Mammary epithelial cell (primary cell): ENCODE measurements around the gene CLASRP.

Experiments used
- CTCF ChIP-seq, 2 donors: IDR thresholded peaks in 1 of 2; conservative IDR thresholded peaks in 1 of 2; 2 replicates each; pipeline ENCODE4 v1.5.1; 2011 to 2012; ENCODE audit warnings: inconsistent platforms in 2 of 2, low read length in 2 of 2, mild to moderate bottlenecking in 2 of 2, control low read depth in 1 of 2, low read depth in 1 of 2; ENCODE audit not compliant: insufficient read depth in 1 of 2; ENCODE audit errors: extremely low read depth in 1 of 2
- EZH2 ChIP-seq: IDR thresholded peaks from 2 replicates; pipeline ENCODE4 v1.6.1; 2012; ENCODE audit warnings: low read length, inconsistent platforms, borderline replicate concordance

- TF ChIP-seq CTCF (conservative IDR thresholded peaks at IDR 0.05 in 1 of 2, IDR thresholded peaks at IDR 0.05 in 1 of 2; ENCODE audit: extremely low read depth in 1 of 2, insufficient read depth in 1 of 2, low read depth in 1 of 2, low read length in 2 of 2), result no peak
- TF ChIP-seq EZH2, result no peak
Measured at GRCh38 chr19:45082170-45082569, 43.3 kb downstream of the CLASRP start.
